IMR-90 (cell line): ENCODE measurements around the gene RPS15. TPM values are rescaled to one million over a fixed set of nuclear protein-coding genes. Genes with fewer than 3 reads are reported as not detected.

Experiments
- ATAC-seq: fragments of 200-7000 bp; cut with Tn5 transposase; 2 replicates; pipeline ENCODE4 v1.9.1; 2020; ENCODE audit warnings: low read depth, mild to moderate bottlenecking, moderate library complexity
- BruUV-seq: library from RNA; stranded (reverse); fragments of 400-500 nt; replicated peaks from 2 replicates; lab custom pipeline; 2021; lab: Mats Ljungman, UMichigan
- CTCF ChIA-PET: fragments of 300-600 bp; formaldehyde crosslinking; extraction: SDS; loops from one replicate; lab custom pipeline; 2021; ENCODE audit warnings: antibody characterized with exemption; lab: Yijun Ruan, JAX
- POLR2A ChIA-PET: fragments of 300-600 bp; sonication (Branson Sonifier 250); formaldehyde crosslinking; loops from one replicate; lab custom pipeline; 2022; ENCODE audit warnings: antibody characterized with exemption; ENCODE audit not compliant: unreplicated experiment; lab: Charles Lee
- DNase-seq: peaks from one replicate; pipeline ENCODE4 v3.0.0; 2013
- H2AFZ ChIP-seq: replicated peaks from 2 replicates; pipeline ENCODE3; 2013; ENCODE audit warnings: low read length, mild to moderate bottlenecking; ENCODE audit not compliant: poor library complexity
- H2AK5ac ChIP-seq: 2 replicates; pipeline ENCODE4 v1.6.1; 2013; ENCODE audit warnings: low read depth, low read length, inconsistent platforms
- H2AK9ac ChIP-seq: replicated peaks from 2 replicates; pipeline ENCODE3; 2013; ENCODE audit warnings: mild to moderate bottlenecking, low read depth, low read length, moderate library complexity; ENCODE audit not compliant: poor library complexity
- H2BK120ac ChIP-seq: 2 replicates; pipeline ENCODE4 v1.6.1; 2013; ENCODE audit warnings: low read depth, low read length, inconsistent platforms
- H2BK15ac ChIP-seq: 3 replicates; pipeline ENCODE4 v1.6.1; 2013; ENCODE audit warnings: low read depth, low read length, inconsistent platforms
- H2BK20ac ChIP-seq: 2 replicates; pipeline ENCODE4 v1.6.1; 2013; ENCODE audit warnings: low read depth, mild to moderate bottlenecking, inconsistent platforms, low read length, moderate library complexity
- H2BK5ac ChIP-seq: 2 replicates; pipeline ENCODE4 v1.6.1; 2013; ENCODE audit warnings: mild to moderate bottlenecking, low read depth, low read length, inconsistent platforms; ENCODE audit not compliant: poor library complexity, severe bottlenecking
- H3K14ac ChIP-seq: replicated peaks from 2 replicates; pipeline ENCODE4 v1.6.1; 2013; ENCODE audit warnings: low read depth, low read length, inconsistent platforms
- H3K18ac ChIP-seq: 2 replicates; pipeline ENCODE4 v1.6.1; 2013; ENCODE audit warnings: low read depth, low read length, control low read depth
- H3K23ac ChIP-seq: 2 replicates; pipeline ENCODE4 v1.6.1; 2013; ENCODE audit warnings: low read depth, low read length, inconsistent platforms
- H3K27ac ChIP-seq: 2 replicates; pipeline ENCODE4 v1.5.1; 2013; ENCODE audit warnings: mild to moderate bottlenecking, control low read depth, low read length; ENCODE audit not compliant: insufficient read depth
- H3K27me3 ChIP-seq: 2 replicates; pipeline ENCODE4 v1.6.1; 2013; ENCODE audit warnings: low read length; ENCODE audit not compliant: control insufficient read depth, insufficient read depth
- H3K36me3 ChIP-seq: 2 replicates; pipeline ENCODE4 v1.6.1; 2013; ENCODE audit warnings: low read length, mixed read lengths; ENCODE audit not compliant: control insufficient read depth, insufficient read depth
- H3K4ac ChIP-seq: 2 replicates; pipeline ENCODE4 v1.6.1; 2013; ENCODE audit warnings: low read depth, low read length, inconsistent platforms
- H3K4me1 ChIP-seq: 2 replicates; pipeline ENCODE4 v1.6.1; 2013; ENCODE audit warnings: low read length, mixed read lengths; ENCODE audit not compliant: control insufficient read depth, insufficient read depth
- H3K4me2 ChIP-seq: 2 replicates; pipeline ENCODE4 v1.6.1; 2013; ENCODE audit warnings: low read depth, mild to moderate bottlenecking, control low read depth, low read length, moderate library complexity
- H3K4me3 ChIP-seq: 2 replicates; pipeline ENCODE4 v1.5.1; 2013; ENCODE audit warnings: low read depth, mild to moderate bottlenecking, control low read depth, low read length, moderate library complexity; ENCODE audit not compliant: insufficient read depth
- H3K56ac ChIP-seq: 2 replicates; pipeline ENCODE4 v1.6.1; 2013; ENCODE audit warnings: low read length, inconsistent platforms; ENCODE audit not compliant: insufficient read depth; ENCODE audit errors: extremely low read depth
- H3K79me1 ChIP-seq, 2 experiments: 2 replicates each; pipeline ENCODE4 v1.6.1; 2013; ENCODE audit warnings: low read length in 2 of 2, inconsistent platforms in 1 of 2, low read depth in 1 of 2
- H3K9ac ChIP-seq: 2 replicates; pipeline ENCODE4 v1.6.1; 2013; ENCODE audit warnings: low read depth, low read length, control low read depth
- H3K9me1 ChIP-seq: 2 replicates; pipeline ENCODE4 v1.6.1; 2013; ENCODE audit warnings: low read length, inconsistent platforms; ENCODE audit not compliant: insufficient read depth
- H3K9me3 ChIP-seq: 2 replicates; pipeline ENCODE4 v1.6.1; 2013; ENCODE audit warnings: low read length; ENCODE audit not compliant: control insufficient read depth, insufficient read depth
- H4K20me1 ChIP-seq: 2 replicates; pipeline ENCODE4 v1.6.1; 2013; ENCODE audit warnings: low read length, inconsistent platforms; ENCODE audit not compliant: insufficient read depth
- H4K5ac ChIP-seq: 2 replicates; pipeline ENCODE4 v1.6.1; 2013; ENCODE audit warnings: mild to moderate bottlenecking, low read depth, low read length, control low read depth
- H4K8ac ChIP-seq, 2 experiments: 2 replicates each; pipeline ENCODE4 v1.6.1; 2013; ENCODE audit warnings: low read depth in 2 of 2, low read length in 2 of 2, control low read depth in 1 of 2, inconsistent platforms in 1 of 2
- H4K91ac ChIP-seq: 2 replicates; pipeline ENCODE4 v1.6.1; 2013; ENCODE audit warnings: low read depth, low read length, inconsistent platforms; ENCODE audit not compliant: insufficient read depth
- BHLHE40 ChIP-seq: fragments of 150-350 bp; IDR thresholded peaks from 2 replicates; pipeline ENCODE4 v1.6.1; 2016; ENCODE audit warnings: mild to moderate bottlenecking, low read depth, low read length
- CEBPB ChIP-seq: IDR thresholded peaks from 2 replicates; pipeline ENCODE4 v1.6.1; 2012; ENCODE audit warnings: low read depth, low read length, improper control_type of control experiment
- CHD1 ChIP-seq: IDR thresholded peaks from 2 replicates; pipeline ENCODE4 v1.6.1; 2012; ENCODE audit warnings: low read depth, low read length, improper control_type of control experiment
- FOS ChIP-seq: fragments of 150-350 bp; IDR thresholded peaks from 2 replicates; pipeline ENCODE4 v1.6.1; 2016; ENCODE audit warnings: low read depth, low read length
- MAFK ChIP-seq: IDR thresholded peaks from 2 replicates; pipeline ENCODE4 v1.6.1; 2012; ENCODE audit warnings: low read depth, low read length, improper control_type of control experiment
- MAZ ChIP-seq: IDR thresholded peaks from 2 replicates; pipeline ENCODE4 v1.6.1; 2012; ENCODE audit warnings: low read depth, mild to moderate bottlenecking, low read length, improper control_type of control experiment, moderate library complexity, borderline replicate concordance
- MXI1 ChIP-seq: IDR thresholded peaks from 2 replicates; pipeline ENCODE4 v1.6.1; 2012; ENCODE audit warnings: low read depth, mild to moderate bottlenecking, low read length, moderate library complexity, borderline replicate concordance
- NFE2L2 ChIP-seq: fragments of 150-350 bp; IDR thresholded peaks from 2 replicates; pipeline ENCODE4 v1.6.1; 2016; ENCODE audit warnings: low read depth, mild to moderate bottlenecking, low read length
- POLR2A ChIP-seq: IDR thresholded peaks from 2 replicates; pipeline ENCODE4 v1.6.1; 2012; ENCODE audit warnings: mild to moderate bottlenecking, low read depth, low read length
- RAD21 ChIP-seq: IDR thresholded peaks from 2 replicates; pipeline ENCODE4 v1.6.1; 2012; ENCODE audit warnings: low read length, improper control_type of control experiment
- RCOR1 ChIP-seq: IDR thresholded peaks from 2 replicates; pipeline ENCODE4 v1.6.1; 2012; ENCODE audit warnings: mild to moderate bottlenecking, low read length, improper control_type of control experiment; ENCODE audit not compliant: insufficient replicate concordance
- RFX5 ChIP-seq: IDR thresholded peaks from 2 replicates; pipeline ENCODE4 v1.8.0; 2012; ENCODE audit warnings: low read depth, mild to moderate bottlenecking, low read length, moderate library complexity
- SMC3 ChIP-seq: fragments of 150-350 bp; IDR thresholded peaks from 2 replicates; pipeline ENCODE4 v1.6.1; 2016; ENCODE audit warnings: low read depth, mild to moderate bottlenecking, antibody characterized with exemption, low read length, moderate library complexity
- WGBS, 2 experiments: methylation state at CpG; one replicate each; pipeline versions ENCODE4 v1.1.5 to v1.1.7; 2013; ENCODE audit warnings: missing lambda C conversion rate in 2 of 2; ENCODE audit not compliant: insufficient read length in 1 of 2; ENCODE audit errors: extremely low coverage in 2 of 2; 5-methylcytosine and 5-hydroxymethylcytosine counted together
- dilution Hi-C: fragments of 300-500 bp; cut with HindIII; formaldehyde crosslinking; loops from one replicate; pipeline ENCODE4 v1.14.3; 2018; ENCODE audit warnings: low sequenced_read_pairs; ENCODE audit not compliant: unreplicated experiment
- in situ Hi-C: fragments of 300-500 bp; cut with MboI; formaldehyde crosslinking; loops from 3 replicates; pipeline ENCODE4 v1.14.3; 2019; ENCODE audit warnings: low sequenced_read_pairs, inconsistent platforms, mixed read lengths
- intact Hi-C: fragments of 100-400 bp; cut with micrococcal nuclease; formaldehyde crosslinking; loops from 2 replicates; pipeline ENCODE4 v1.10.0; 2022
- polyA plus RNA-seq, 3 experiments: library from polyadenylated mRNA; depleted of rRNA; stranded (reverse); fragments of >200 nt; gene quantifications; 2 replicates each; pipeline ENCODE4 v1.2.3, GENCODE V29; 2012; ENCODE audit warnings: low replicate concordance in 1 of 3
- total RNA-seq: library from RNA; depleted of rRNA; stranded (reverse); fragments of >200 nt; gene quantifications from 2 replicates; pipeline ENCODE4 v1.2.3, GENCODE V29; 2012
- TF ChIP-seq, protein P1 (sequence below): fragments of 150-350 bp; IDR thresholded peaks from 2 replicates; pipeline ENCODE4 v1.6.1; 2016; ENCODE audit warnings: low read depth, mild to moderate bottlenecking, low read length, moderate library complexity, borderline replicate concordance
- TF ChIP-seq, protein P2 (sequence below): conservative IDR thresholded peaks from 2 replicates; pipeline ENCODE4 v1.5.1; 2012; ENCODE audit warnings: mild to moderate bottlenecking, low read depth, low read length, improper control_type of control experiment
- TF ChIP-seq, protein P3 (sequence below): fragments of 150-350 bp; IDR thresholded peaks from 2 replicates; pipeline ENCODE4 v1.6.1; 2017; ENCODE audit warnings: mild to moderate bottlenecking, antibody characterized with exemption, low read length, low read depth

Gene RPS15
- total and polyA plus RNA-seq, 2 of the 4 experiments (the other 2 are of a cell fraction): 1,179 to 1,855 TPM

DNA sequence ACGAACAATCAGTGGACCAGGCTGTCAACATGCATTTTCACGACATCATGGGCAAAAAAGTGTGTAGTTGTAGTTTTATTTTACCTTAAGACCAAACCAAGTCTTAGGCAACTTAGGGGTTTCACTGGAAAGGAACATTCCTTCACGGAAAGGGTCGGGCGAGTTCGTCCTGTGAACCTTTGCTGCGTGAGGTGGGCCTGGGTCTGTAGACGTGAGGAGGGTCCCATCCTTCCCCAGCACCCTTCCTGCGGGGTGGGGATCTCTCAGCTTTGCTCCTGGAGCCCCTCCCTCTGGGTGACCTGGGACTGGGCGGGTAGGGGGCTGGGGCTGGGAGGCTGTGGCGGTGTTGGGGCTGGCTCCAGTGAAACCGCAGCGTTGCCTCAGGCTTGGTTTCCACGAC lies 12.3 kb upstream of the RPS15 start:
- Histone ChIP-seq H3K23ac (no peak overlapping the region), H3K56ac (no peak overlapping the region), H3K9me3 (no peaks in the 10 kb centered on the region), H2AK5ac (no peak overlapping the region), H4K8ac (no peak overlapping the region), H2BK5ac (no peak overlapping the region), H3K4me3 (no peak overlapping the region), H2BK120ac (no peak overlapping the region), H3K27me3 (no peaks in the 10 kb centered on the region), H3K18ac (no peak overlapping the region), H3K14ac (no peak overlapping the region), H3K27ac (no peak overlapping the region), H3K36me3 (peaks cover 76% of the 10 kb centered on the region), H4K91ac (no peak overlapping the region), H2AFZ (no peak overlapping the region), H2AK9ac (no peak overlapping the region), H4K5ac (no peak overlapping the region), H3K9me1 (0 out of 2 replicates have a peak, but pooled peaks cover 3% of the 10 kb centered on the region), H3K4ac (no peak overlapping the region), H2BK15ac (no peak overlapping the region), H2BK20ac (no peak overlapping the region), H3K79me1 (peaks cover 30 to 76% of the 10 kb centered on the region in 2 experiments), H3K4me1 (no peaks in the 10 kb centered on the region), H4K20me1 (peaks cover 58% of the 10 kb centered on the region), H3K4me2 (no peak overlapping the region), H3K9ac (no peak overlapping the region)
- POLR2A ChIA-PET: no interaction called here
- CTCF ChIA-PET: no interaction called here
- WGBS, 2 experiments: 90% methylated on average over 3 of the region's 14 CpGs; no CpG with 5 or more reads in 1 of the 2 experiments
- ATAC-seq: no peak
- in situ Hi-C loops: no loop called here
- intact Hi-C loops: no loop called here
- DNase-seq: no peak
- TF ChIP-seq POLR2A (no peak), MXI1 (no peak), MAFK (no peak), RAD21 (no peak), RFX5 (no peak), CHD1 (no peak), CEBPB (no peak), FOS (no peak), MAZ (no peak), RCOR1 (no peak), SMC3 (no peak), BHLHE40 (no peak), NFE2L2 (no peak)
- TF ChIP-seq, protein P1, sequence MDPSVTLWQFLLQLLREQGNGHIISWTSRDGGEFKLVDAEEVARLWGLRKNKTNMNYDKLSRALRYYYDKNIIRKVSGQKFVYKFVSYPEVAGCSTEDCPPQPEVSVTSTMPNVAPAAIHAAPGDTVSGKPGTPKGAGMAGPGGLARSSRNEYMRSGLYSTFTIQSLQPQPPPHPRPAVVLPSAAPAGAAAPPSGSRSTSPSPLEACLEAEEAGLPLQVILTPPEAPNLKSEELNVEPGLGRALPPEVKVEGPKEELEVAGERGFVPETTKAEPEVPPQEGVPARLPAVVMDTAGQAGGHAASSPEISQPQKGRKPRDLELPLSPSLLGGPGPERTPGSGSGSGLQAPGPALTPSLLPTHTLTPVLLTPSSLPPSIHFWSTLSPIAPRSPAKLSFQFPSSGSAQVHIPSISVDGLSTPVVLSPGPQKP: no peak
- TF ChIP-seq, protein P2, sequence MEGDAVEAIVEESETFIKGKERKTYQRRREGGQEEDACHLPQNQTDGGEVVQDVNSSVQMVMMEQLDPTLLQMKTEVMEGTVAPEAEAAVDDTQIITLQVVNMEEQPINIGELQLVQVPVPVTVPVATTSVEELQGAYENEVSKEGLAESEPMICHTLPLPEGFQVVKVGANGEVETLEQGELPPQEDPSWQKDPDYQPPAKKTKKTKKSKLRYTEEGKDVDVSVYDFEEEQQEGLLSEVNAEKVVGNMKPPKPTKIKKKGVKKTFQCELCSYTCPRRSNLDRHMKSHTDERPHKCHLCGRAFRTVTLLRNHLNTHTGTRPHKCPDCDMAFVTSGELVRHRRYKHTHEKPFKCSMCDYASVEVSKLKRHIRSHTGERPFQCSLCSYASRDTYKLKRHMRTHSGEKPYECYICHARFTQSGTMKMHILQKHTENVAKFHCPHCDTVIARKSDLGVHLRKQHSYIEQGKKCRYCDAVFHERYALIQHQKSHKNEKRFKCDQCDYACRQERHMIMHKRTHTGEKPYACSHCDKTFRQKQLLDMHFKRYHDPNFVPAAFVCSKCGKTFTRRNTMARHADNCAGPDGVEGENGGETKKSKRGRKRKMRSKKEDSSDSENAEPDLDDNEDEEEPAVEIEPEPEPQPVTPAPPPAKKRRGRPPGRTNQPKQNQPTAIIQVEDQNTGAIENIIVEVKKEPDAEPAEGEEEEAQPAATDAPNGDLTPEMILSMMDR: no peak
- TF ChIP-seq, protein P3, sequence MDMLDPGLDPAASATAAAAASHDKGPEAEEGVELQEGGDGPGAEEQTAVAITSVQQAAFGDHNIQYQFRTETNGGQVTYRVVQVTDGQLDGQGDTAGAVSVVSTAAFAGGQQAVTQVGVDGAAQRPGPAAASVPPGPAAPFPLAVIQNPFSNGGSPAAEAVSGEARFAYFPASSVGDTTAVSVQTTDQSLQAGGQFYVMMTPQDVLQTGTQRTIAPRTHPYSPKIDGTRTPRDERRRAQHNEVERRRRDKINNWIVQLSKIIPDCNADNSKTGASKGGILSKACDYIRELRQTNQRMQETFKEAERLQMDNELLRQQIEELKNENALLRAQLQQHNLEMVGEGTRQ: no peak
- no TSS peak for BruUV-seq
- dilution Hi-C loops: no loop called here
